Activated CD8-positive, alpha-beta memory T cell treated with anti-CD3 and anti-CD28 coated beads for 36 hours (primary cell): Measurements from ENCODE around the gene ARHGEF1. TPM values are rescaled to one million over a fixed set of nuclear protein-coding genes. Genes with fewer than 3 reads are reported as not detected.

Experiments used
- CTCF ChIA-PET: fragments of 350-600 bp; sonication (Branson Sonifier 250); formaldehyde crosslinking; loops from one replicate; lab custom pipeline; 2021; ENCODE audit warnings: antibody characterized with exemption; lab: Charles Lee
- POLR2A ChIA-PET: fragments of 350-600 bp; sonication (Branson Sonifier 250); formaldehyde crosslinking; loops from one replicate; lab custom pipeline; 2021; ENCODE audit warnings: antibody characterized with exemption; lab: Charles Lee
- total RNA-seq, 2 experiments: library from RNA; stranded (reverse); gene quantifications; one replicate each; pipeline ENCODE4 v1.2.3, GENCODE V29; 2021

ARHGEF1 gene
- total RNA-seq, 2 experiments from 2014 or later, result 294 to 297 TPM

DNA sequence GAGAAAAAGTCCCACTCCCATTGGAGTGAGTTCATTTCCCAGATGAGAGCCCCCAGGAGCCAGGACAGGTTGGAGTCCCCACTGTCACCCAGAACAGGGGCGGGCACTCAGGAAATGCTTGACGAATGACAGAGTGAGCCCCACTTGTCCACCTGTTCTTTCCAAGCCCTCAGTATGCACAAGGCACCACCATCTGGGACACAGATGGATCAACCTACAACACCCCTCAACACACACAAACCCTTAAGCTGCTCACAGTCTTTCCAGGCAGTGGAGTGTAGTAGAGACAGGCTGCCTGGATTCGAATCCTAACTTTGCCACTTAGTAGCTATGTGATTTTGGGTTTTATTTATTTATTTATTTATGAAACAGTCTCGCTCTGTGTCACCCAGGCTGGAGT lies 8.0 kb downstream of the ARHGEF1 start:
- POLR2A ChIA-PET, result interaction anchor here (0.5 to 0.6 kb wide), 2 partner anchors 8 to 16 kb away, joined by 3 to 6 read pairs; no protein-coding TSS in a partner anchor
- CTCF ChIA-PET, result no interaction called here

GRCh38 chr19:41892173-41892902 lies 9.4 kb downstream of the ARHGEF1 start:
- POLR2A ChIA-PET, result interaction anchor here (0.6 to 0.8 kb wide), 2 partner anchors 29 to 59 kb away, joined by 3 to 4 read pairs; no protein-coding TSS in a partner anchor
- CTCF ChIA-PET, result interaction anchor here (0.5 to 1.2 kb wide), 4 partner anchors 8 to 52 kb away, joined by 3 read pairs; no protein-coding TSS in a partner anchor

DNA sequence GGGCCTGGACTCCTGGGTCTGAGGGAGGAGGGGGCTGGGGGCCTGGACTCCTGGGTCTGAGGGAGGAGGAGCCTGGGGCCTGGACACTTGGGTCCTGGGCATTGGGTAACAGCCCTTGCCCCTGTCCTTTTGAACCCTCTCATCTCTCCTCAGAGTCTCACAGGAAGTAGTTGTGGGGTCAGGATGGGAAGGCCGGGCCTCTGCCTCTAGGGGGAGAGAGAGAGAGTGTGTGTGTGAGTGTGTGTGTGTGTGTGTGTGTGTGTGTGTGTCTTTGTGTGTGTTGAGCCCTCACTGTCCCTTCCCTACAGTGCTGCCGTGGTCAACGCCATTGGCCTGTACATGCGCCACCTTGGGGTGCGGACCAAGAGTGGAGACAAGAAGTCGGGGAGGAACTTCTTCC lies 10.9 kb downstream of the ARHGEF1 start:
- CTCF ChIA-PET, result no interaction called here

GRCh38 chr19:41894350-41894749 lies 11.4 kb downstream of the ARHGEF1 start:
- POLR2A ChIA-PET, result no interaction called here
- CTCF ChIA-PET, result interaction anchor here (0.7 to 1.5 kb wide), 2 partner anchors 11 to 52 kb away, joined by 3 read pairs; no protein-coding TSS in a partner anchor

More for the DNA sequence above, 10.9 kb downstream of the ARHGEF1 start:
- POLR2A ChIA-PET, result no interaction called here

DNA sequence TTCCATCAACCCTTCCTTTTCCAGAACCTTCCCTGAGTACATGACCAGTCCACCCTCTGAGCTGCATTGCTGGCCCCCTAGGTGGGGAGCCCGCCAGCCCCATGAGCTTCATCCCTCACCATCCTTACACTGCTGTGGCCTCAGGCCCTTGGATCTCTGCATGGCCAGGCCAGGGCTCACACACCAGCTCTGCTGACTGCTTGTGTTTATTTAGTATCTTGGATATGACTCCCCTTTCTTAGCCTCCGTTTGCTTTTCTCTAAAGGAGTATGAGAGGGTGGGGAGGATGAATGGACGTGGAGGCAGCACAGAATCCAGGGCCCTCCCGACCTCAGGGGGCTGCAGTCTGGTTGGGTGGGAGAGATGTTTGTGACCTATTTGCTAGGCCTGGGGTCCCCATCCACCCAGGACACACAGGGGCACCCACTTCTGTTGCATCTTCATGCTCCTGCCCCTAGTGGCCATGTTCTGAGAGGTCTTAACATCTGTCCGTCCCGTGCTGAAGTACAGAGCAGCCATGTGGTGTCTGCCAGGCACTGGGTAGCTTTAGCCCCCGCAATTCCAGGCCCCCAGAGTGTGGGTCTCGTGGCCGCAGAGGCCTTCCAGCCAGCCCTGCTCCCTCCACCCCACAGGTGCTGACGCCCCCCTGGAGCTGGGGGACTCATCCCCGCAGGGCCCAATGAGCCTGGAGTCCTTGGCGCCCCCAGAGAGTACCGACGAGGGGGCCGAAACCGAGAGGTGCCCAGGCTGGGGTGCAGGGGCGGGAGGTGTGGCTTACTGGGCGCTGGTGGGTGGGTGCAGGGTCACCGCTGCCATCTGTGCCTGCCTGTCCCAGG lies 13.0 kb downstream of the ARHGEF1 start:
- POLR2A ChIA-PET, result interaction anchor here (1.1 to 1.4 kb wide), 3 partner anchors 10 to 16 kb away, joined by 3 to 4 read pairs (median 3); no protein-coding TSS in a partner anchor
- CTCF ChIA-PET, result interaction anchor here (0.7 to 1.5 kb wide), 7 partner anchors 8 to 36 kb away, joined by 3 to 5 read pairs (median 3); partner anchors contain the start of gene RPS19

DNA sequence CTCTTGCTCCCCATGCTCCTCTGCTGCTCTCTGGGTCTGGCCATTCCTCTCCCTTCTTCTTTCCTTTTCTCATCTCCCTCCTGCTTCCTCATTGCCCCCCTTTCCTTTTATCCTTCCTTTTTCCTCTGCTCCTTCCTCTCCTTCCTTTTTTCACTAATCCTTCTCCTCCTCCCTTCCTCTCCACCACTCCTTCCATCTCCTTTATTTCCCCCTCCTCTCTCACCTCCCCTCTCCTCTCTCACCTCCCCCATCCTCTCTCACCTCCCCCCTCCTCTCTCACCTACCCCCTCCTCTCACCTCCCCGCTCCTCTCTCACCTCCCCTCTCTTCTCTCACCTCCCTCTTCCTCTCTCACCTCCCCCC lies 13.6 kb downstream of the ARHGEF1 start:
- CTCF ChIA-PET, result interaction anchor here (0.7 to 1.4 kb wide), 4 partner anchors 8 to 36 kb away, joined by 3 to 5 read pairs (median 4); partner anchors contain the start of gene RPS19
- POLR2A ChIA-PET, result interaction anchor here (1.4 kb wide), 1 partner anchor 10 kb away, joined by 4 read pairs; no protein-coding TSS in a partner anchor

DNA sequence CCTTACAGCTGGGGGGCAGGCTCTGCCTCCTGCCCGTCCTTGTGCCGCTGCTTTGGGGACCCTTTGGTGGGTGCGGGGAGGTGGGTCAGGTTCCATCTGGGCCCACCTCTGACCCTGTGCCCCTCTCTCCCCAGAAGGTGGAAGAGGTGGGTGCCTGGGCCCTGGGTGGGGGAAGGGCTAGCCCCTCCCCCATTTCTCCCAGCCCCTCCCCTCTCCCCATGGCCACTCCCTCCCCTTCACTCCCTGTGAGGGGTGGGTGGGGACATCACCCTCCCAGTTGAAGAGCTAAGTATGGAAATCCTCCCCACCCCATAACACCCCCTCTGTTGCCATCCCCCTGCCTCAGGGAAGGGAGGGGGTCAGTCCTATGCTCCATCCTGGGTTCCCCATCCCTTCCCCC lies 14.2 kb downstream of the ARHGEF1 start:
- ChIA-PET CTCF (no interaction called here), POLR2A (no interaction called here)

GRCh38 chr19:41897820-41898219 lies 14.8 kb downstream of the ARHGEF1 start:
- ChIA-PET CTCF (no interaction called here), POLR2A (no interaction called here)

DNA sequence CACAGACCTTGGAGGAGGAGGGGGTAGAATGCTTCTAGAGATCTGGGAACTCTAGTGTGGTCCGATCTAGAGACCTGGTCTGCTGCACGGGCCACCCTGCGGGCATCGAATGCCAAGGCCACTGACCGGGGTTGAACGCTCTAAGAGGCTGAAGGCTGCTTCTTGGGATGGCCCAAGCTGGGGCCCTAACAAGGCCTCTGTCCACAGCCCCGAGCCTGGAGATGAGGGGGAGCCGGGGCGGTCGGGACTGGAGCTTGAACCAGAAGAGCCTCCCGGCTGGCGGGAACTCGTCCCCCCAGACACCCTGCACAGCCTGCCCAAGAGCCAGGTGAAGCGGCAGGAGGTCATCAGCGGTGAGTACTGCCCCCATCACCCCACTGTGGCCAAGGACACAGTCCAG lies 15.3 kb downstream of the ARHGEF1 start:
- ChIA-PET POLR2A (no interaction called here), CTCF (no interaction called here)

DNA sequence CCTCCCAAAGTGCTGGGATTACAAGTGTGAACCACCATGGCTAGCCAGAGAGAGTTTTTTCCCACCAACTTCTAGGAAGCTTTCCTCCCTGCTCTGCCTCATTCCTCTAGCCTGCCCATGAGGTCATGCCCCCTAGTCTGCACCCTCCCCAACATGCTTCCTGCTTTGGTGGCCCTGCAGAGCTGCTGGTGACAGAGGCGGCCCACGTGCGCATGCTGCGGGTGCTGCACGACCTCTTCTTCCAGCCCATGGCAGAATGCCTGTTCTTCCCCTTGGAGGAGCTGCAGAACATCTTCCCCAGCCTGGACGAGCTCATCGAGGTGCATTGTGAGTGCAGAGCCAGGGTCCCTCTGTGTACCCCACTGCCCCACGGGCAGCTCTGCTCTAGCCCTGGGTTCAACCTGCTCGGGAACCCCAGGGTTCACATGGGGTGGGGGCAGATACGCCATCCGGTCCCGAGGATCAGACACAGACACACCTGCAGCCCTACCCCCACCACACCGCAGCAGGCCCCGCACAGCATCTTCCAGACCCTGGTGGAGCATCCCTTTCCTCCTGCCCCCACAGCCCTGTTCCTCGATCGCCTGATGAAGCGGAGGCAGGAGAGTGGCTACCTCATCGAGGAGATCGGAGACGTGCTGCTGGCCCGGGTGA lies 18.9 kb downstream of the ARHGEF1 start:
- ChIA-PET POLR2A (interaction anchor here (1.5 kb wide), 1 partner anchor 10 kb away, joined by 3 read pairs; no protein-coding TSS in a partner anchor), CTCF (interaction anchor here (0.8 to 2.3 kb wide), 2 partner anchors 28 to 56 kb away, joined by 4 to 6 read pairs; no protein-coding TSS in a partner anchor)

- ChIA-PET CTCF (interaction anchor here (0.8 to 2.3 kb wide), 2 partner anchors 29 to 56 kb away, joined by 4 to 6 read pairs; no protein-coding TSS in a partner anchor), POLR2A (interaction anchor here (0.6 to 1.5 kb wide), 2 partner anchors 9 to 10 kb away, joined by 3 to 4 read pairs; no protein-coding TSS in a partner anchor)
These were observed 19.6 kb downstream of the ARHGEF1 start for GRCh38 chr19:41902594-41902993.

- POLR2A ChIA-PET, result interaction anchor here (0.6 to 1.5 kb wide), 3 partner anchors 8 to 30 kb away, joined by 3 to 4 read pairs (median 3); no protein-coding TSS in a partner anchor
- CTCF ChIA-PET, result interaction anchor here (2.3 kb wide), 1 partner anchor 30 kb away, joined by 6 read pairs; no protein-coding TSS in a partner anchor
These were observed 20.4 kb downstream of the ARHGEF1 start for GRCh38 chr19:41903193-41903953.

DNA sequence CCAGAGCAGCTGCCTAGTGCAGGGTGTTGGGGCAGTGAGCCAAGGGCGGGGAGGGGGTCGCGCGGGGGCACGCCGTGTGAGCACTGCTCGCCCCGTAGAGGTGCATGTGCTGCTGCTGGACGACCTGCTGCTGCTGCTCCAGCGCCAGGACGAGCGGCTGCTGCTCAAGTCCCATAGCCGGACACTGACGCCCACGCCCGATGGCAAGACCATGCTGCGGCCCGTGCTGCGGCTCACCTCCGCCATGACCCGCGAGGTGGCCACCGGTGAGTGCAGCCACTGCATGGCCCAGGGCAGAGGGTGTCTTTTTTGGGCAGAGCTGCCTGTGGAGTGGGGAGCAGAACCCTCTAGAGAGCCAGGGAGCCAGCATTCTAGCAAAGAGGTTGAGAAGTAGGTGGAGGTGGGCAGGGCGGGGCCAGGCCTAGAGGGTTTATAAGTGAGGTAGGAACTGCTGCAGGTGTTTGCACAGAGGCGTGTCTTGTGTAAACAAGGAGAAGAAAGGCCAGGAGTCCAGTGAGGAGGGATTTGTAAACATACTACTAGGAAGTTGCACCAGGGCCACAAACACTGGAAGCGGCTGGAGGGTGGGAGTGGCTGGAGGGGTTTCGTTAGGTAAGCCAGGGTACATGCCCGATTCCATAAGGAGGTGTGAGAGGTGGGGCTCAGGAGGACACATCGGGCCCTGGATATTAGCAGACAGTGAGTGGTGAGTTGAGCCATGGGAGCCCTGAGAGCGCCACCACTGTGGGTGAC lies 21.3 kb downstream of the ARHGEF1 start:
- ChIA-PET POLR2A (no interaction called here), CTCF (interaction anchor here (2.3 kb wide), 1 partner anchor 31 kb away, joined by 6 read pairs; no protein-coding TSS in a partner anchor)

GRCh38 chr19:41905273-41906002 lies 22.5 kb downstream of the ARHGEF1 start:
- CTCF ChIA-PET, result interaction anchor here (0.6 to 1.3 kb wide), 5 partner anchors 9 to 441 kb away, joined by 3 read pairs; no protein-coding TSS in a partner anchor
- POLR2A ChIA-PET, result interaction anchor here (0.5 kb wide), 1 partner anchor 40 kb away, joined by 3 read pairs; no protein-coding TSS in a partner anchor

DNA sequence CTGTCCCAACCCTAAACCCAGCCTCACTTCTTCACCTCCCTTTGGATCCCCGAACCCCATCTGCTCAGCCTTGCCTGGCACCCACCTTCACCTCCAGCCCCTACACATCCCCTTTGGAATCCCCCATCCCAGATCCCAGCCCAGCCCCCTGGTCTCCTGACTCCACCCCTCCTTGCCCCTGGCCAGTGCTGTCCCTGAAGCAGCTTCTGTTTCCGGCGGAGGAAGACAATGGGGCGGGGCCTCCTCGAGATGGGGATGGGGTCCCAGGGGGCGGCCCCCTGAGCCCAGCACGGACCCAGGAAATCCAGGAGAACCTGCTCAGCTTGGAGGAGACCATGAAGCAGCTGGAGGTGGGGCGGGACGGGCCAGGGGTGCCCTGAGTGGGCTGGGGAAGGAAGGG lies 23.3 kb downstream of the ARHGEF1 start:
- ChIA-PET CTCF (interaction anchor here (0.6 to 1.3 kb wide), 3 partner anchors 11 to 440 kb away, joined by 3 read pairs; no protein-coding TSS in a partner anchor), POLR2A (no interaction called here)
